Astrocyte (in vitro differentiated cells and primary cell): Measurements from ENCODE around the gene UTS2B. TPM values are rescaled to one million over a fixed set of nuclear protein-coding genes. Genes with fewer than 3 reads are reported as not detected.

Source experiments
- DNase-seq: peaks from one replicate; pipeline ENCODE4 v3.0.0-alpha.2; 2010; ENCODE audit warnings: low read depth
- FAIRE-seq: peaks from 2 replicates; lab custom pipeline; 2011; peaks lifted over from hg19 to GRCh38; lab: Jason Lieb, UNC
- H2AFZ ChIP-seq: 2 replicates; pipeline ENCODE4 v1.6.0; 2012; ENCODE audit warnings: low read depth, low read length, inconsistent platforms
- H3K27ac ChIP-seq: 2 replicates; pipeline ENCODE4 v1.5.1; 2011; ENCODE audit warnings: low read depth, low read length, inconsistent platforms
- H3K27me3 ChIP-seq: 2 replicates; pipeline ENCODE4 v1.6.0; 2011; ENCODE audit warnings: low read length, inconsistent platforms; ENCODE audit not compliant: insufficient read depth
- H3K36me3 ChIP-seq: 2 replicates; pipeline ENCODE4 v1.5.1; 2011; ENCODE audit warnings: low read length, inconsistent platforms; ENCODE audit not compliant: insufficient read depth
- H3K4me1 ChIP-seq: 2 replicates; pipeline ENCODE4 v1.5.1; 2011; ENCODE audit warnings: low read length, inconsistent platforms; ENCODE audit not compliant: insufficient read depth
- H3K4me2 ChIP-seq: 2 replicates; pipeline ENCODE4 v1.6.0; 2012; ENCODE audit warnings: low read length, inconsistent platforms
- H3K4me3 ChIP-seq: 2 replicates; pipeline ENCODE4 v1.5.1; 2011; ENCODE audit warnings: low read depth, mild to moderate bottlenecking, low read length, inconsistent platforms; ENCODE audit not compliant: insufficient read depth
- H3K79me2 ChIP-seq: 2 replicates; pipeline ENCODE4 v1.6.0; 2012; ENCODE audit warnings: mild to moderate bottlenecking, low read length, inconsistent platforms; ENCODE audit not compliant: insufficient read depth
- H3K9ac ChIP-seq: 2 replicates; pipeline ENCODE4 v1.6.0; 2012; ENCODE audit warnings: mild to moderate bottlenecking, low read length, inconsistent platforms
- H3K9me3 ChIP-seq: 2 replicates; pipeline ENCODE4 v1.5.1; 2012; ENCODE audit warnings: low read depth, mild to moderate bottlenecking, low read length, inconsistent platforms; ENCODE audit not compliant: insufficient read depth
- H4K20me1 ChIP-seq: 2 replicates; pipeline ENCODE4 v1.6.0; 2012; ENCODE audit warnings: low read length, inconsistent platforms; ENCODE audit not compliant: insufficient read depth
- H3K27ac Mint-ChIP-seq: one replicate; pipeline ENCODE4 v1.8.0; 2021; ENCODE audit warnings: mild to moderate bottlenecking, mixed read lengths; ENCODE audit not compliant: unreplicated experiment
- H3K27me3 Mint-ChIP-seq: one replicate; pipeline ENCODE4 v1.8.0; 2021; ENCODE audit warnings: low read depth, mixed read lengths; ENCODE audit not compliant: unreplicated experiment
- H3K36me3 Mint-ChIP-seq: one replicate; pipeline ENCODE4 v1.8.0; 2021; ENCODE audit warnings: low read depth, mixed read lengths; ENCODE audit not compliant: unreplicated experiment
- H3K4me1 Mint-ChIP-seq: one replicate; pipeline ENCODE4 v1.8.0; 2021; ENCODE audit warnings: low read depth, mixed read lengths; ENCODE audit not compliant: unreplicated experiment
- H3K4me3 Mint-ChIP-seq: one replicate; pipeline ENCODE4 v1.8.0; 2021; ENCODE audit warnings: mild to moderate bottlenecking, moderate library complexity, mixed read lengths; ENCODE audit not compliant: unreplicated experiment
- H3K9me3 Mint-ChIP-seq: one replicate; pipeline ENCODE4 v1.8.0; 2021; ENCODE audit warnings: mild to moderate bottlenecking, mixed read lengths; ENCODE audit not compliant: unreplicated experiment
- EZH2 ChIP-seq: IDR thresholded peaks from 2 replicates; pipeline ENCODE4 v1.6.1; 2012; ENCODE audit warnings: mild to moderate bottlenecking, low read length, inconsistent platforms; ENCODE audit not compliant: insufficient read depth
- total RNA-seq: library from RNA; stranded (reverse); gene quantifications from 2 replicates; pipeline ENCODE4 v1.2.1, GENCODE V29; 2021
- TF ChIP-seq, protein P1 (sequence below): IDR thresholded peaks from 2 replicates; pipeline ENCODE4 v1.5.1; 2011; ENCODE audit warnings: low read depth, mild to moderate bottlenecking, inconsistent platforms, low read length, moderate library complexity; ENCODE audit not compliant: insufficient read depth

The UTS2B gene
- total RNA-seq, 1 donor from 2014 or later: 0.75 TPM

DNA sequence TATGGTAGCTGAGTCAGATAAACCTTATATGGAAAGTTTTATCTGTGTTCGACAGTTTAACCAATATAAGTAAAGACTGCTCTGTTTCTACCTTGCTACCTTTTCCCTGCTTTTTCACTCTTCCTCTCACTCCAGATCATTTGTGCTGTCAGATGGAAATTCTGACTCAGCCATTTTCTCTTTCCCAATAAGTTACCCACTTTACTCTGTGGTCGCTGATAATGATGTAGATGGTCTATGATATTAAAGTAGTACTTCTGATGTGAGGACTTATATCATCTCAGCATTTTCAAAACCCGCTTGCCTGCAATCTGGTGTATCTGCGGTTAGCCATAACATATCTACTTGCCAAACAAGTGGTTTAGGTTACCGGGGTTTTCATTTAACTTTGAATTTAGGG, 15.0 kb upstream of the UTS2B start:
- no peak overlapping the region for H3K27ac ChIP-seq
- no peaks in the 10 kb centered on the region for H3K9me3 Mint-ChIP-seq
- H3K79me2 ChIP-seq: peaks cover 100% of the 10 kb centered on the region
- H3K27me3 Mint-ChIP-seq: no peaks in the 10 kb centered on the region
- H3K27me3 ChIP-seq: no peaks in the 10 kb centered on the region
- no peak for FAIRE-seq
- peaks cover 10% of the 10 kb centered on the region for H3K4me1 ChIP-seq
- no peak overlapping the region for H3K27ac Mint-ChIP-seq
- no peak overlapping the region for H3K4me3 Mint-ChIP-seq
- H3K4me3 ChIP-seq: no peak overlapping the region
- H4K20me1 ChIP-seq: peaks cover 46% of the 10 kb centered on the region
- H3K9me3 ChIP-seq: no peaks in the 10 kb centered on the region
- TF ChIP-seq, protein P1, sequence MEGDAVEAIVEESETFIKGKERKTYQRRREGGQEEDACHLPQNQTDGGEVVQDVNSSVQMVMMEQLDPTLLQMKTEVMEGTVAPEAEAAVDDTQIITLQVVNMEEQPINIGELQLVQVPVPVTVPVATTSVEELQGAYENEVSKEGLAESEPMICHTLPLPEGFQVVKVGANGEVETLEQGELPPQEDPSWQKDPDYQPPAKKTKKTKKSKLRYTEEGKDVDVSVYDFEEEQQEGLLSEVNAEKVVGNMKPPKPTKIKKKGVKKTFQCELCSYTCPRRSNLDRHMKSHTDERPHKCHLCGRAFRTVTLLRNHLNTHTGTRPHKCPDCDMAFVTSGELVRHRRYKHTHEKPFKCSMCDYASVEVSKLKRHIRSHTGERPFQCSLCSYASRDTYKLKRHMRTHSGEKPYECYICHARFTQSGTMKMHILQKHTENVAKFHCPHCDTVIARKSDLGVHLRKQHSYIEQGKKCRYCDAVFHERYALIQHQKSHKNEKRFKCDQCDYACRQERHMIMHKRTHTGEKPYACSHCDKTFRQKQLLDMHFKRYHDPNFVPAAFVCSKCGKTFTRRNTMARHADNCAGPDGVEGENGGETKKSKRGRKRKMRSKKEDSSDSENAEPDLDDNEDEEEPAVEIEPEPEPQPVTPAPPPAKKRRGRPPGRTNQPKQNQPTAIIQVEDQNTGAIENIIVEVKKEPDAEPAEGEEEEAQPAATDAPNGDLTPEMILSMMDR: no peak
- TF ChIP-seq EZH2: no peak
- H3K4me2 ChIP-seq: no peak overlapping the region
- no peaks in the 10 kb centered on the region for H3K36me3 ChIP-seq
- peak; percentile 41 for DNase-seq
- no peaks in the 10 kb centered on the region for H3K36me3 Mint-ChIP-seq
- no peak overlapping the region for H3K9ac ChIP-seq
- peaks cover 55% of the 10 kb centered on the region for H3K4me1 Mint-ChIP-seq
- H2AFZ ChIP-seq: no peak overlapping the region

DNA sequence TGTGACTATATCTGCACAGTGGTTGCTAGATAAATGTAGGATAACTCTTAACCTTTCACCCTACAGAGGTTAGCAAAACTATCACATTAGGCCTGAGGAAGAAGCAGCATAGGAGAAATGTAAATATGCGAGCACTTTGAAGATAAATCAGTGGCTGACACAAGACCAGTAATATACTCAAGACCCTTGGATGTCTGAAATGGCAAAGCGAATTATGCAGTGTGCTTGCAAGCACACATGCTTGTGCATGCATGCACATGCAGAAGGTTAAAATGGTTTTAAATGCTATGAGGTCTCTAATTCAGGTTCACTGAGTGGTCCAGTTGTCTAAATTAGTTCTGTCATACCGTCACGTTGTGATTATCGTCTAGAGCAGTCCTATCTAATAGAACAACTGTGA, 13.6 kb upstream of the UTS2B start:
- Histone ChIP-seq H3K27me3 (no peaks in the 10 kb centered on the region), H4K20me1 (peaks cover 43% of the 10 kb centered on the region), H3K79me2 (peaks cover 100% of the 10 kb centered on the region), H3K27ac (no peak overlapping the region), H3K4me2 (no peak overlapping the region), H3K9ac (no peak overlapping the region), H2AFZ (no peak overlapping the region), H3K4me1 (peaks cover 6% of the 10 kb centered on the region), H3K4me3 (no peak overlapping the region), H3K9me3 (no peaks in the 10 kb centered on the region), H3K36me3 (no peaks in the 10 kb centered on the region)
- Mint-ChIP-seq H3K27me3 (no peaks in the 10 kb centered on the region), H3K27ac (no peak overlapping the region), H3K36me3 (no peaks in the 10 kb centered on the region), H3K9me3 (no peaks in the 10 kb centered on the region), H3K4me1 (peaks cover 62% of the 10 kb centered on the region), H3K4me3 (no peak overlapping the region)
- DNase-seq (no peak), FAIRE-seq (no peak)
- no peak for TF ChIP-seq EZH2
- TF ChIP-seq, protein P1: no peak

GRCh38 chr3:191343115-191343514, 12.8 kb upstream of the UTS2B start:
- no peak for FAIRE-seq

More at GRCh38 chr3:191343115-191343514, 12.8 kb upstream of the UTS2B start:
- no peak overlapping the region for H3K4me3 Mint-ChIP-seq
- H4K20me1 ChIP-seq: peaks cover 38% of the 10 kb centered on the region
- H3K27ac Mint-ChIP-seq: no peak overlapping the region
- H3K4me2 ChIP-seq: no peak overlapping the region
- no peak overlapping the region for H3K9ac ChIP-seq
- H3K79me2 ChIP-seq: peaks cover 100% of the 10 kb centered on the region
- H3K36me3 Mint-ChIP-seq: no peaks in the 10 kb centered on the region
- H3K27me3 ChIP-seq: no peaks in the 10 kb centered on the region
- TF ChIP-seq, protein P1: no peak
- TF ChIP-seq EZH2: no peak
- no peak overlapping the region for H3K4me3 ChIP-seq
- H3K27ac ChIP-seq: no peak overlapping the region
- H3K9me3 ChIP-seq: no peaks in the 10 kb centered on the region
- H2AFZ ChIP-seq: no peak overlapping the region
- H3K9me3 Mint-ChIP-seq: no peaks in the 10 kb centered on the region
- no peak for DNase-seq
- peaks cover 14% of the 10 kb centered on the region for H3K4me1 ChIP-seq
- H3K27me3 Mint-ChIP-seq: no peaks in the 10 kb centered on the region
- H3K36me3 ChIP-seq: no peaks in the 10 kb centered on the region
- H3K4me1 Mint-ChIP-seq: peaks cover 64% of the 10 kb centered on the region
